MCF 10A (cell line): ENCODE measurements around the gene CCL19. TPM values are rescaled to one million over a fixed set of nuclear protein-coding genes. Genes with fewer than 3 reads are reported as not detected.

Experiments used
- BruUV-seq: library from RNA; stranded (reverse); fragments of 400-500 nt; replicated peaks from 2 replicates; lab custom pipeline; 2021; lab: Mats Ljungman, UMichigan
- CTCF ChIA-PET: fragments of 300-600 bp; sonication (Branson Sonifier 250); formaldehyde crosslinking; extraction: SDS; loops from one replicate; lab custom pipeline; 2021; ENCODE audit warnings: antibody characterized with exemption, inconsistent platforms; lab: Yijun Ruan, JAX
- POLR2A ChIA-PET: fragments of 300-600, 350-650 bp; sonication (Branson Sonifier 250); formaldehyde crosslinking; extraction: SDS; loops from one replicate; lab custom pipeline; 2020; ENCODE audit warnings: antibody characterized with exemption, inconsistent platforms; lab: Yijun Ruan, JAX
- DNase-seq: peaks from one replicate; pipeline ENCODE4 v3.0.0-alpha.2; 2018; ENCODE audit not compliant: unreplicated experiment
- H3K27ac Mint-ChIP-seq: one replicate; pipeline ENCODE4 v1.8.0; 2022; ENCODE audit warnings: mild to moderate bottlenecking, low read depth, mixed read lengths; ENCODE audit not compliant: unreplicated experiment
- H3K27me3 Mint-ChIP-seq: one replicate; pipeline ENCODE4 v1.8.0; 2022; ENCODE audit warnings: mixed read lengths; ENCODE audit not compliant: insufficient read depth, unreplicated experiment
- H3K36me3 Mint-ChIP-seq: one replicate; pipeline ENCODE4 v1.8.0; 2022; ENCODE audit warnings: mild to moderate bottlenecking, moderate library complexity, mixed read lengths; ENCODE audit not compliant: insufficient read depth, unreplicated experiment
- H3K4me1 Mint-ChIP-seq: one replicate; pipeline ENCODE4 v1.8.0; 2022; ENCODE audit warnings: mixed read lengths; ENCODE audit not compliant: insufficient read depth, unreplicated experiment
- H3K4me3 Mint-ChIP-seq: one replicate; pipeline ENCODE4 v1.8.0; 2022; ENCODE audit warnings: mild to moderate bottlenecking, moderate library complexity, mixed read lengths; ENCODE audit not compliant: unreplicated experiment
- H3K9me3 Mint-ChIP-seq: one replicate; pipeline ENCODE4 v1.8.0; 2022; ENCODE audit warnings: mixed read lengths; ENCODE audit not compliant: unreplicated experiment
- CTCF ChIP-seq: fragments of 200-600 bp; IDR thresholded peaks from one replicate; pipeline ENCODE4 v1.8.0; 2022; ENCODE audit warnings: antibody characterized with exemption, mild to moderate bottlenecking; ENCODE audit not compliant: unreplicated experiment
- intact Hi-C: fragments of 100-400 bp; cut with micrococcal nuclease; formaldehyde crosslinking; loops from 2 replicates; pipeline ENCODE4 v1.14.1; 2022
- total RNA-seq: library from RNA; stranded (reverse); gene quantifications from 2 replicates; pipeline ENCODE4 v1.2.3, GENCODE V29; 2022

CCL19 gene
- total RNA-seq, 1 experiment from 2014 or later, result not detected

GRCh38 chr9:34664281-34665066 is 26.6 kb downstream of the CCL19 start:
- POLR2A ChIA-PET, result interaction anchor here (0.5 to 2.7 kb wide), 11 partner anchors 8 to 982 kb away, joined by 3 to 11 read pairs (median 3); partner anchors contain the start of genes CCL21, GALT, IL11RA and SIGMAR1
- Mint-ChIP-seq H3K27ac (peak overlapping the region; percentile 49), H3K4me3 (peak overlapping the region; percentile 92), H3K36me3 (peaks cover 18% of the 10 kb centered on the region), H3K27me3 (no peaks in the 10 kb centered on the region), H3K9me3 (peaks cover 5% of the 10 kb centered on the region), H3K4me1 (peaks cover 17% of the 10 kb centered on the region)
- peak; percentile 82 for DNase-seq
- CTCF ChIA-PET, result interaction anchor here (0.9 to 1.5 kb wide), 5 partner anchors 13 to 38 kb away, joined by 3 to 5 read pairs (median 4); partner anchors contain the start of gene GALT
- peak; percentile 73 for TF ChIP-seq CTCF
- BruUV-seq, result no TSS peak
- intact Hi-C loops, result loop anchor here (1.0 to 2.0 kb wide), 2 partner anchors 18 to 38 kb away; partner anchors contain the start of gene GALT

- H3K27ac Mint-ChIP-seq, result peak overlapping the region; percentile 69
- H3K36me3 Mint-ChIP-seq, result peaks cover 9% of the 10 kb centered on the region
- peaks cover 17% of the 10 kb centered on the region for H3K4me1 Mint-ChIP-seq
- CTCF ChIA-PET, result interaction anchor here (0.7 to 1.5 kb wide), 5 partner anchors 16 to 39 kb away, joined by 3 to 5 read pairs (median 3); no protein-coding TSS in a partner anchor
- POLR2A ChIA-PET, result interaction anchor here (2.7 kb wide), 1 partner anchor 12 kb away, joined by 11 read pairs; the partner anchor contains the start of gene IL11RA
- no peak for DNase-seq
- H3K4me3 Mint-ChIP-seq, result no peak overlapping the region
- intact Hi-C loops, result no loop called here
- H3K27me3 Mint-ChIP-seq, result no peaks in the 10 kb centered on the region
- H3K9me3 Mint-ChIP-seq, result no peaks in the 10 kb centered on the region
- no peak for TF ChIP-seq CTCF
- BruUV-seq, result no TSS peak
Measured at GRCh38 chr9:34663303-34663605, 27.8 kb downstream of the CCL19 start.

GRCh38 chr9:34662526-34663302 is 28.4 kb downstream of the CCL19 start, which contains the start of gene CCL27:
TSS of gene CCL27 (minus strand) at chr9:34662657. CDS start at chr9:34662633, 24 bp downstream.
- Mint-ChIP-seq H3K4me3 (no peak within 1 kb of the TSS), H3K9me3 (no peaks in the 10 kb centered on the region), H3K36me3 (peaks cover 9% of the 10 kb centered on the region), H3K27me3 (no peaks in the 10 kb centered on the region), H3K4me1 (peaks cover 17% of the 10 kb centered on the region), H3K27ac (peak within 1 kb of the TSS; percentile 69)
- ChIA-PET POLR2A (interaction anchor here (1.4 to 2.7 kb wide), 4 partner anchors 10 to 25 kb away, joined by 4 to 11 read pairs (median 6); partner anchors contain the start of genes IL11RA and SIGMAR1), CTCF (interaction anchor here (0.6 to 1.5 kb wide), 6 partner anchors 15 to 295 kb away, joined by 3 read pairs; no protein-coding TSS in a partner anchor)
- TF ChIP-seq CTCF, result no peak
- intact Hi-C loops, result no loop called here
- DNase-seq, result peak; percentile 38
- no TSS peak for BruUV-seq
